GM21526 (cell line): Measurements from ENCODE around the gene GLT6D1.

Experiments
- ATAC-seq: cut with Tn5 transposase; IDR thresholded peaks from one replicate; pipeline ENCODE4 v1.9.1; 2021; ENCODE audit warnings: moderate library complexity; ENCODE audit not compliant: unreplicated experiment, low FRiP score

Gene GLT6D1

DNA sequence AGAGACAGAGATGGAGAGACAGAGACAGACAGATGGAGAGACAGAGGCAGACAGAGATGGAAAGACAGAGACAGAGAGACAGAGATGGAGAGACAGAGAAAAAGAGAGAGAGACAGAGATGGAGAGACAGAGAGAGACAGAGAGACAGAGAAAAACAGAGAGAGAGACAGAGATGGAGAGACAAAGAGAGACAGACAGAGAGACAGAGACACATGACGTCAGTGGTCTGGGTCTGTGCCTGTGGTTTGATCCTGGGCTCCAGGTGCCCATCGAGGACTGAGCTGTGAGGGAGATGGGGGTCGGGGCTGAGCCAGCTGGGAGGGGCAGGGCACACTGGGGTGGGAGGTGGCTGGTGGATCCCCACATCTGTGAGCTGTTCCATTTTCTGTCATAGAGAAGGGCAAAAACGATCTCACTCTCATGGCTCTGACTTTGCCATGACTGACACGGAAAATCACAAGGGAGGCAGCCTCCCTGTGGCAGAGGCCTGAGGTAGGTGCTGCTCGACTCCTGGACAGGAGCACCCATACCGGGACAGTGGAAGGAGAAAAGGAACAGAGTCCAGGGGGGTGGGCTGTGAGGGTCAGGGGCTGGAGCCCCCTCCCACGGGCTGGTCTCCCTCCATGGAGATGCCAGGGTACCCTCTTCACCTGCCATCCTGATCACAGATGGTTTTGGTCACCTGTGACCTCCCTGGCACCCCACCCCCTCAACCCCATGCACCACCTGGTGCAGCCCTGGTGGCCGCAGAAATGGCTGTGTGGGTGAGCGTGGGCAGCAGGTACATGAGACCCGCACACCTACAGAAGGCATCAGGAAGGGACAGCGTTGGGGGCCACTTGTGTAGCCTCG, 28.8 kb downstream of the GLT6D1 start:
- no peak for ATAC-seq

- no peak for ATAC-seq
Measured at GRCh38 chr9:135609366-135609955, 29.9 kb downstream of the GLT6D1 start.

GRCh38 chr9:135608999-135609317, 30.4 kb downstream of the GLT6D1 start:
- ATAC-seq, result no peak

GRCh38 chr9:135608294-135608998, 30.9 kb downstream of the GLT6D1 start:
- ATAC-seq, result no peak

DNA sequence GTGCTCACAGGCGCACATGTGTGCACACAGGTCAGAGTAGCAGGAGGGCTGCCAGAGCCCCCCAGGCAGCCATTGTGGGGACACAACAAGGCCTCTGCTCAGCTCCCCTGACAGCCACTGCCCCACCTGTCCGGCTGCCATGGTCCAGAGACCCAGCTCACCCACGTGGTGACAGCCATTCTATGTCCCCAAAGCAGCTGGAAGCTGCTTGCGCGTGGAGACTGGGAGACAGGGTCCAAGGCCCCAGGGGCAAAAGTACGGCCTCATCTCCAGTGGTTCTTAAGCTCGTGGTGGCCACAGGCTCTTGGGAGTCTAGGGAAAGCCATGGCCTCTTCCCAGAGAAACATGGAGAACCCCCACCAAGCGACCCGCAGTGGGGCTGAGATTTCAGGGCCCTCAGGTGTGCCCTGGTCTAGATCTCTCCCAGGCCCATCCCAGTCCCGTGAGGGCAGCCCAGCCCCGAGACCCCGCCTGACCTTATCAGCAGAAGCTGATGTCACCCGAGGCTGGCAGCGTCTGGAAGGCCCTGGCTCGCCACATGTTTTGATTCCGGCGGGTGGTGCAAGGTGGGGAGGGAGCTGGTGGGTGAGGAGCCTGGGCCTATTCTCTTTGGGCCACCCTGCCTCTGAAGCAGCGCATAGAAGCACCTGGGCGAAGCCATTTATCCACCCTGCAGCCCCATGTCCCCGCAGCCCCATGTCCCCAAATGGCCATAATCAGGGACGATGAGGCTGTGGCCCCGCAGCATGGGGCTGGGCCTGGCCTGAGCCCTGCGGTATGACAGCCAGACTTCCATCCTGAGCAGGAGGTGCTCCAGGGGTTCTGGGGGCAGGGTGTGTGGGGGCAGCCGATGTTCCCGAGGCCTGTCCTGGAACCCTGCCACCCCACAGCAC, 31.7 kb downstream of the GLT6D1 start:
- no peak for ATAC-seq

DNA sequence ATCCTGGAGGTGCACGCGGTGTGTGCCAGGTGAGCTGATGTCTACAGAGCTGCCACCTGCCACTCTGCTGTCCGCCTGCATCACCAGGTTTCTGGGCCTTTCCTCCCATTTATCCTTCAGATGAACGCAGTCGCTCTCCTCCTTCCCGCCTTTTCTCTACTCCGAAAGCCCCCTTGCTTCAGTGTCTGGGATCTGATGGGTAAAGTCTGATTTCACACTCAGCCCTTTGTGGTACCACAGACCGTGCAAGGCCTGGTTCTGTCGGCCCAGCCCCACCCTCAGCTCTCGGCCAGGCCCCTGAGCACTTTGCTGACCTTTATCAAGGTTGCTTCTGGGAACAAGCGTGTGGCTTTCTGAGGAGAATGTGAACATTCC, 32.5 kb downstream of the GLT6D1 start:
- ATAC-seq, result no peak

DNA sequence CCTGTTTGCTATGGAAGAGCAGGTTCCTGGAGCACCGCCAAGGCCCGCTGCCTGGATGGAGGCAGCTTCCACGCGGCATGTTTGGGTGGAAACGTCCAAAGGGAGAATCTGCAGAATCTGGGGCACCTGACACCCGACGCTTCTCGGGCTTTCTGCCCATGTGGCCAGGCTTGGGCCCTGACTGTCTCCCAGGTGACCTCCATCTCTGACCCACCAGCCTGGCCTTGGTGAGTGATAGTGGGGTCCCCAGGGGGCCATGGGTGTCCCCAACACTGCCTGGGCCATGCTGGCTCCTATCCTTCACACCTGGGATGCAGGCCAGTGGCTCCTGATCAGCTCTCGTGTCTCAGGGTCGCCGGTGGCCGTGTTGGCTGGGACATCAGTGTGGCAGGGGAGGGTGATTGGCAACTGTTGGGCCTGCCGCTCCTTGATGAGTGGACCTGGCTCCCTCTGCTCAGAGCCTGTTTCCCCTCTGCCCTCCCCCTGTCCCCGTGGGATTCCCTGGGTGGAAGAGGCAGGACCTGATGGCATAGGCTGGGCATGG, 34.0 kb downstream of the GLT6D1 start:
- ATAC-seq, result no peak

- ATAC-seq, result no peak
Measured at GRCh38 chr9:135604437-135605237, 34.7 kb downstream of the GLT6D1 start.

DNA sequence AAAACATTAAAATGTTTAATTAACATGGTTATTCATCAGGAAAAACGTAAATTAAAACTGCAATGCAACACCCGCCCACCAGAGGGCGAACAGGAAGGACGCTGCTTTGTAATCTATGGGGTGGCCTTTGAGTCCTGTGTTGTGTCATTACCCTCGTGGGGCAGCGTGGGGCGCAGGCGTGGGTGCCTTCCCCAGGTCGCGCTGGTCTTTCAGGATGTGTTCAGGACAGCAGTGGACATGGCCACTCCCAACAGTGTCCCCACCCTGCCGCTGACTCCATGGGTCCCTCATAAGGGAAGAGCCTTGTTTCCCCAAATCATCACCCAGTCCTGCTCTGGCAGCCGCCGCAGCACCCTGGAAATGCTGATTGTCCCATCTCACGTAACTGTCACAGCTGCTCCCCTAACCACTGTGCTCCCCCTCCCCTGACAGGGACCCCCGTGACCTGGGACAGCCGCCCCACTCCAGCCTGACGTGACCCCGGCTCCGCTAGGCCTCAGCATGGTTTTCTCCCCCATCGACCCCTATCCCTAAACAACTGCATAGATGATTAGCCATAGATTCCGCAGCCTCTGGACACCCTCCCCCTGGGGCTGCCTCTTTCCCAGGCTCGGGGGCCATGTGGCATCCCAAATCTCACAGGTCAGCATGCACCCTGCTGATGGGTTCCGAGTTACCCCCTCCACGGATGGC, 36.4 kb downstream of the GLT6D1 start:
- ATAC-seq, result no peak

- no peak for ATAC-seq
Measured at GRCh38 chr9:135601988-135602387, 37.4 kb downstream of the GLT6D1 start.

- no peak for ATAC-seq
Measured at GRCh38 chr9:135600296-135600817, 39.0 kb downstream of the GLT6D1 start.

GRCh38 chr9:135596211-135596610, 43.1 kb downstream of the GLT6D1 start:
- ATAC-seq, result no peak

- ATAC-seq, result no peak
Measured at GRCh38 chr9:135592625-135593024, 46.7 kb downstream of the GLT6D1 start.

DNA sequence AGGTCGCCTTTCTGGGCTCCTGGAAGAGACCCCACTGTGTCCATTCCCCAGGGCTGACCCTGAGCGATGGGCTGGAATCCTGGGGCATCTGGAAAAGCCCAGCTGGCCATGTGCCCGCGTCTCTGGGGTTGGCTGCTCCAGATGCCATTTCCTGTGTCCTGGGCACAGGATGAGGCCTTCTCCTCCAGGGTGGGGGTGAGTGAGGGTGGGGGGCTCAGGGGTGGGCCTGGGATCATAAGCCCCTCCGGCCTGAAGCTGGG, 47.1 kb downstream of the GLT6D1 start:
- ATAC-seq, result no peak

- ATAC-seq, result no peak
Measured at GRCh38 chr9:135591506-135592330, 47.6 kb downstream of the GLT6D1 start.

GRCh38 chr9:135590486-135591079, 48.8 kb downstream of the GLT6D1 start:
- no peak for ATAC-seq

- no peak for ATAC-seq
Measured at GRCh38 chr9:135589596-135590485, 49.5 kb downstream of the GLT6D1 start.
